ENCODE measurements around the gene PFDN4.

DNA sequence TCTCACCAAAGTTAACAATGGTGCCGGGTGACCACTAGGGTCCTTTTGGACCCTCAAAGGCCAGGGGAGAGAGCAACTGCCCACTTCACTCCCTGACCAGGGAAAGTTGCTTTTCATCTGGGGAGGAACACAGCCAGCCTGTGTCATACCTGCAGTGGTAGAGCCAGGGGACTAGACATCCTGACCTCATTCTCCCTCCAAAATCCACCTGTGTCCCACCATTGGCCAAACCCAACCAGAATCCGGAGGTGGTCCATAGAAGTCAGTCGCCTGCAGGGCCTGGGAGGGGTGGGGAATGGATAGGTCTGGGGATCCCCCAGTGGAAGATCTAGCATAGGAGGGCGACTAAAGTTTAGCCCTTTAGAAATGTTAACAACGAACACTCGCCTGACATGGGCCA lies 12.8 kb downstream of the PFDN4 start:
- TF ChIP-seq, protein P1, sequence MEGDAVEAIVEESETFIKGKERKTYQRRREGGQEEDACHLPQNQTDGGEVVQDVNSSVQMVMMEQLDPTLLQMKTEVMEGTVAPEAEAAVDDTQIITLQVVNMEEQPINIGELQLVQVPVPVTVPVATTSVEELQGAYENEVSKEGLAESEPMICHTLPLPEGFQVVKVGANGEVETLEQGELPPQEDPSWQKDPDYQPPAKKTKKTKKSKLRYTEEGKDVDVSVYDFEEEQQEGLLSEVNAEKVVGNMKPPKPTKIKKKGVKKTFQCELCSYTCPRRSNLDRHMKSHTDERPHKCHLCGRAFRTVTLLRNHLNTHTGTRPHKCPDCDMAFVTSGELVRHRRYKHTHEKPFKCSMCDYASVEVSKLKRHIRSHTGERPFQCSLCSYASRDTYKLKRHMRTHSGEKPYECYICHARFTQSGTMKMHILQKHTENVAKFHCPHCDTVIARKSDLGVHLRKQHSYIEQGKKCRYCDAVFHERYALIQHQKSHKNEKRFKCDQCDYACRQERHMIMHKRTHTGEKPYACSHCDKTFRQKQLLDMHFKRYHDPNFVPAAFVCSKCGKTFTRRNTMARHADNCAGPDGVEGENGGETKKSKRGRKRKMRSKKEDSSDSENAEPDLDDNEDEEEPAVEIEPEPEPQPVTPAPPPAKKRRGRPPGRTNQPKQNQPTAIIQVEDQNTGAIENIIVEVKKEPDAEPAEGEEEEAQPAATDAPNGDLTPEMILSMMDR (IDR thresholded peaks at IDR 0.05) = no peak
- TF ChIP-seq POLR2A (IDR thresholded peaks at IDR 0.05) = no peak

All from thyroid gland (tissue), 4 donors.